Hepatocyte (in vitro differentiated cells): ENCODE results near the gene HOTAIR.

ENCODE experiments used
- EZH2 ChIP-seq: fragments of 200-600 bp; sonication (generic); IDR thresholded peaks from 2 replicates; pipeline ENCODE4 v1.6.1; 2016; ENCODE audit warnings: antibody characterized with exemption, mild to moderate bottlenecking, borderline replicate concordance
- TF ChIP-seq, protein P1 (sequence below): fragments of 200-600 bp; sonication (generic); IDR thresholded peaks from 2 replicates; pipeline ENCODE4 v1.5.1; 2016; ENCODE audit warnings: antibody characterized with exemption, mild to moderate bottlenecking; ENCODE audit not compliant: poor library complexity

GRCh38 chr12:53938326-53939140 lies 36.2 kb downstream of the HOTAIR start, which contains the start of gene HOXC13:
- TF ChIP-seq, protein P1, sequence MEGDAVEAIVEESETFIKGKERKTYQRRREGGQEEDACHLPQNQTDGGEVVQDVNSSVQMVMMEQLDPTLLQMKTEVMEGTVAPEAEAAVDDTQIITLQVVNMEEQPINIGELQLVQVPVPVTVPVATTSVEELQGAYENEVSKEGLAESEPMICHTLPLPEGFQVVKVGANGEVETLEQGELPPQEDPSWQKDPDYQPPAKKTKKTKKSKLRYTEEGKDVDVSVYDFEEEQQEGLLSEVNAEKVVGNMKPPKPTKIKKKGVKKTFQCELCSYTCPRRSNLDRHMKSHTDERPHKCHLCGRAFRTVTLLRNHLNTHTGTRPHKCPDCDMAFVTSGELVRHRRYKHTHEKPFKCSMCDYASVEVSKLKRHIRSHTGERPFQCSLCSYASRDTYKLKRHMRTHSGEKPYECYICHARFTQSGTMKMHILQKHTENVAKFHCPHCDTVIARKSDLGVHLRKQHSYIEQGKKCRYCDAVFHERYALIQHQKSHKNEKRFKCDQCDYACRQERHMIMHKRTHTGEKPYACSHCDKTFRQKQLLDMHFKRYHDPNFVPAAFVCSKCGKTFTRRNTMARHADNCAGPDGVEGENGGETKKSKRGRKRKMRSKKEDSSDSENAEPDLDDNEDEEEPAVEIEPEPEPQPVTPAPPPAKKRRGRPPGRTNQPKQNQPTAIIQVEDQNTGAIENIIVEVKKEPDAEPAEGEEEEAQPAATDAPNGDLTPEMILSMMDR: no peak
- TF ChIP-seq EZH2: peak; percentile 26
